Measurements from ENCODE around the gene AHSA1. TPM values are rescaled to one million over a fixed set of nuclear protein-coding genes. Genes with fewer than 3 reads are reported as not detected.

Gene AHSA1
- total and polyA plus RNA-seq, 3 donors from 2014 or later = 250 to 379 (median 303) TPM

DNA sequence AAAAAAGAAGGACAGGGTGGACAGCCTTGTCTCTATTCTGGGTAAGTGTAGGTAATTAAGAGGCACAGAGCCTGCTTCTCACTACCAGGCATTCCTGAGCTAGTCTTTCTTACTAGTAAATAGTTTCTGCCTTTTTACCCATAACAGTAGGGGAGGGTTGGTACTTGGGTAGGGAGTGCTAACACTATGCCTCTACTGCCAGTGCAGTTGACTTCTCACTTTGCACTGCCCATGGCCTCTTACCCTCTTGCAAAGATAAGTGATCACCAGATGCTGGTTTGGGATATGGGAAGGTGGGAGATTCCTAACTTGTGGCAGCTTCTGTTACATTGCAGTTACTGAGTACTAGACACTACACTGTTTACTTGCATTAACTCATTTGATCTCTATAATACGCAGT, 11.6 kb downstream of the AHSA1 start:
- WGBS, 2 donors = 94% methylated on average over 1 of the region's 1 CpG
- Histone ChIP-seq H3K9me3 (no peaks in the 10 kb centered on the region), H3K4me3 (no peak overlapping the region), H3K4me1 (no peaks in the 10 kb centered on the region), H3K27ac (no peak overlapping the region), H3K36me3 (ENCODE audit: low read depth, missing control alignments) (no peaks in the 10 kb centered on the region), H3K27me3 (no peaks in the 10 kb centered on the region)
- no peak for TF ChIP-seq POLR2A (IDR thresholded peaks at IDR 0.05)
- TF ChIP-seq, protein P1, sequence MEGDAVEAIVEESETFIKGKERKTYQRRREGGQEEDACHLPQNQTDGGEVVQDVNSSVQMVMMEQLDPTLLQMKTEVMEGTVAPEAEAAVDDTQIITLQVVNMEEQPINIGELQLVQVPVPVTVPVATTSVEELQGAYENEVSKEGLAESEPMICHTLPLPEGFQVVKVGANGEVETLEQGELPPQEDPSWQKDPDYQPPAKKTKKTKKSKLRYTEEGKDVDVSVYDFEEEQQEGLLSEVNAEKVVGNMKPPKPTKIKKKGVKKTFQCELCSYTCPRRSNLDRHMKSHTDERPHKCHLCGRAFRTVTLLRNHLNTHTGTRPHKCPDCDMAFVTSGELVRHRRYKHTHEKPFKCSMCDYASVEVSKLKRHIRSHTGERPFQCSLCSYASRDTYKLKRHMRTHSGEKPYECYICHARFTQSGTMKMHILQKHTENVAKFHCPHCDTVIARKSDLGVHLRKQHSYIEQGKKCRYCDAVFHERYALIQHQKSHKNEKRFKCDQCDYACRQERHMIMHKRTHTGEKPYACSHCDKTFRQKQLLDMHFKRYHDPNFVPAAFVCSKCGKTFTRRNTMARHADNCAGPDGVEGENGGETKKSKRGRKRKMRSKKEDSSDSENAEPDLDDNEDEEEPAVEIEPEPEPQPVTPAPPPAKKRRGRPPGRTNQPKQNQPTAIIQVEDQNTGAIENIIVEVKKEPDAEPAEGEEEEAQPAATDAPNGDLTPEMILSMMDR (IDR thresholded peaks at IDR 0.05) = no peak
- intact Hi-C loops (cut with DNase I; ENCODE audit: low total_unique reads) = loop anchor here (5.0 kb wide), 1 partner anchor 73 kb away; no protein-coding TSS in a partner anchor
- DNase-seq = no peak

DNA sequence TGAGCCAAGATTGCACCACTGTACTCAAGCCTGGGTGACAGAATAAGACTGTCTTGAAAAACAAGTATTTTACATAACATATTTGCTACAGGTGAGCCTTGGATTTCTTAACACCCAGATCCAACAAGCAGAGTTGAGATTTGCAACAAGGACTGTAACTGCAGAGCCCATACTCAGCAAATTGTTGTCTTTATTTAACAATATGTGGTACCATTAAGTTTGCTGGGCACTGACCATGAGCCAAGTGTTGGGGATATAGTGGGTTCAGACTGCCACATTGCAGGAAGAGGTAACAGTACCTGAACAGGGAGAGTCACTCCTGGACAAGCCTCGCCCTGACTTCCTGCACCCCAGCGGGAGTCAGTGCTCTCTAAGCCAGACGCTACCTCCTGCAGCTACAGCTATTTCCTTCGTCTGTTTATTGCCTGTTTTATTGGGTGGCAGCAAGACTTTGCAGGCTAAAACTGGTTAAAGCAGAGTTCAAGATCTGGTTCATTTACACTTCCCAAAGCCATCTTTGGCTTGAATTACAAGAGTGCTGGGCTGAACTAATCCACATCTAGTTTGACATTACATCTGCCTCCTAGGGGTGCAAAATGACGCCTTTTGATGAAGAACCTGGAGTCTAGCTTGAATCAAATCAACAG, 12.5 kb downstream of the AHSA1 start:
- intact Hi-C loops (cut with DNase I; ENCODE audit: low total_unique reads) = no loop called here
- no peaks in the 10 kb centered on the region for H3K36me3 ChIP-seq (ENCODE audit: low read depth, missing control alignments)

DNA sequence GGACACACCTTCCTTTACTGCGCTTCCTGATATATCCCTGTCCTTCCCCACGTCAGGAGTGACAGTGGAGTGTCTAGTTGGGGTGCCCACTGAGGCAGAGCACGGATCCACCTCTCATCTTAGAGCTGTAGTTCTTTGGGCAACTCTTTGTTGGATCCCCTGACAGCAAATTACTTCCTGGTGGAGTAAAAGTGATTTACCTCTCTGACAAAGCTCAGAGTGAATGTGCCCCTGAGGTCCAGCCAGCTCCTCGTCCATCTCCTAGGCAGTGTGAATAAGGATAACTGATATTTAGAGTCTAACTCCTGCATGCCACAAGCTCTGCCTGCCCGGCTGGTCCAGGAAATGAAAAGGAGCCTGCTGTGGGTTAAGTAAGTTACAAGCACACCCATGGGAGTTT, 16.0 kb downstream of the AHSA1 start:
- no peak for DNase-seq
- TF ChIP-seq POLR2A (IDR thresholded peaks at IDR 0.05) = no peak
- TF ChIP-seq, protein P1 (IDR thresholded peaks at IDR 0.05) = no peak
- intact Hi-C loops (cut with DNase I; ENCODE audit: low total_unique reads) = no loop called here
- Histone ChIP-seq H3K9me3 (no peaks in the 10 kb centered on the region), H3K4me1 (no peaks in the 10 kb centered on the region), H3K27ac (no peak overlapping the region), H3K27me3 (no peaks in the 10 kb centered on the region), H3K36me3 (ENCODE audit: low read depth, missing control alignments) (no peaks in the 10 kb centered on the region), H3K4me3 (no peak overlapping the region)
- WGBS, 2 donors = 62 to 75% methylated on average over 5 of the region's 5 CpGs

More for the DNA sequence above, 12.5 kb downstream of the AHSA1 start:
- DNase-seq = no peak
- H3K27ac ChIP-seq = no peak overlapping the region
- no peaks in the 10 kb centered on the region for H3K4me1 ChIP-seq
- 77 to 88% methylated on average over 5 of the region's 5 CpGs for WGBS, 2 donors
- TF ChIP-seq, protein P1 (IDR thresholded peaks at IDR 0.05) = no peak
- TF ChIP-seq POLR2A (IDR thresholded peaks at IDR 0.05) = no peak
- H3K4me3 ChIP-seq = no peak overlapping the region
- H3K9me3 ChIP-seq = no peaks in the 10 kb centered on the region
- H3K27me3 ChIP-seq = no peaks in the 10 kb centered on the region

DNA sequence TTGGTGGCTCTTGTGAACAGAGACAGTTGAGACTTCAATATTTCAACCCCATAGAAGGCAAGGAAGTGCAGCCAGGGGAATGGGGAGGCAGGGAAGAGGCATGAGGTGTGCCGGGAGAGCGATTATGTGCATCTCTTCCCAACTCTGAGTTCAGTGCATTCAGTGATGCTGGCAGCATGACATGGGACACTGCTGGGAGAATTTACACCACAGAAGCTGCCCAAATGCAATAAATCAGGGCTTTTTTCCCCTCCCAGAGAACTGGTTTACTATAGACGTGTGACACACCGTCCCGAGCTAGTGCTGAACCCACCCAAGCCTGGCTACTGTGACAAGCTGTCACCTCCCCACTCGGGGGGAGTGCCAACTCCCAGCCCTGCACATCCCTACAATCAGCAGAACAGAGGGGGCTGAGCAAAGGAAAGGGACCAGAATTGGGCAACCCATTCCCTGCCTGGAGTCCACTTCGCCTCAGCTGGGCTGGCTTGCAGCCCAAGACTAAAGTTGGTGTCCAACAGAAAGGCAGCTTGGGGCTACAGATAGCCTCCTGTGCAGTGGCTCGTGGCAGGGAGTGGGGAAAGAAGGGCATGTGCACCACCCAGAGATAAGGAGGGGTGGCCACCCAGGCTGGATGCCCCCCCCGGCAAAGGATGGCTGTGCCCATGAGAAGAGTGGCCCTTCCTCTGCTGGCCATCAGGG, 16.7 kb downstream of the AHSA1 start:
- Histone ChIP-seq H3K36me3 (ENCODE audit: low read depth, missing control alignments) (no peaks in the 10 kb centered on the region), H3K27me3 (no peaks in the 10 kb centered on the region), H3K4me1 (no peaks in the 10 kb centered on the region), H3K27ac (no peak overlapping the region), H3K4me3 (no peak overlapping the region), H3K9me3 (no peaks in the 10 kb centered on the region)
- 61 to 66% methylated on average over 7 to 9 of the region's 9 CpGs for WGBS, 2 donors
- TF ChIP-seq POLR2A (IDR thresholded peaks at IDR 0.05) = no peak
- TF ChIP-seq, protein P1 (IDR thresholded peaks at IDR 0.05) = no peak
- intact Hi-C loops (cut with DNase I; ENCODE audit: low total_unique reads) = no loop called here
- no peak for DNase-seq

All from testis (tissue), 3 donors.